OCI-LY1 (cell line): ENCODE measurements around the gene RAB40C.

ENCODE experiments used
- H2AFZ ChIP-seq: fragments of 200-600 bp; sonication (generic), shearing (Covaris generic); 2 replicates; pipeline ENCODE4 v1.6.0; 2014; ENCODE audit warnings: antibody characterized with exemption, mild to moderate bottlenecking, low read length
- H3F3A ChIP-seq: fragments of 200-600 bp; sonication (generic), shearing (Covaris generic); 2 replicates; pipeline ENCODE4 v1.6.0; 2014; ENCODE audit warnings: mild to moderate bottlenecking, antibody characterized with exemption, low read length, moderate library complexity; ENCODE audit not compliant: insufficient read depth
- H3K27ac ChIP-seq: fragments of 200-600 bp; sonication (generic); 2 replicates; pipeline ENCODE4 v1.5.1; 2014; ENCODE audit warnings: low read length, mixed run types, mild to moderate bottlenecking, low read depth; ENCODE audit not compliant: poor library complexity, severe bottlenecking
- H3K27me3 ChIP-seq: fragments of 200-600 bp; sonication (generic); 2 replicates; pipeline ENCODE4 v1.6.0; 2014; ENCODE audit warnings: antibody characterized with exemption, mild to moderate bottlenecking, low read length, moderate library complexity; ENCODE audit not compliant: insufficient read depth
- H3K36me3 ChIP-seq: fragments of 200-600 bp; sonication (generic); 2 replicates; pipeline ENCODE4 v1.6.1; 2014; ENCODE audit warnings: mild to moderate bottlenecking, antibody characterized with exemption, low read length, moderate library complexity, mixed read lengths; ENCODE audit not compliant: insufficient read depth
- H3K4me1 ChIP-seq: fragments of 200-600 bp; sonication (generic); 2 replicates; pipeline ENCODE4 v1.5.1; 2014; ENCODE audit warnings: mild to moderate bottlenecking, low read length, moderate library complexity; ENCODE audit not compliant: insufficient read depth, severe bottlenecking
- H3K4me2 ChIP-seq: fragments of 200-600 bp; sonication (generic), shearing (Covaris generic); 2 replicates; pipeline ENCODE4 v1.6.1; 2014; ENCODE audit warnings: low read length
- H3K4me3 ChIP-seq: fragments of 200-600 bp; sonication (generic); 2 replicates; pipeline ENCODE4 v1.5.1; 2014; ENCODE audit warnings: low read length, low read depth, mild to moderate bottlenecking, mixed read lengths; ENCODE audit not compliant: poor library complexity, severe bottlenecking
- H3K79me2 ChIP-seq: fragments of 200-600 bp; shearing (Covaris generic); 2 replicates; pipeline ENCODE4 v1.6.1; 2016; ENCODE audit warnings: mixed run types, low read length, mixed read lengths; ENCODE audit not compliant: insufficient read depth
- H3K9ac ChIP-seq: fragments of 200-600 bp; sonication (generic), shearing (Covaris generic); 2 replicates; pipeline ENCODE4 v1.6.1; 2014; ENCODE audit warnings: mild to moderate bottlenecking, low read length, mixed read lengths
- H3K9me2 ChIP-seq: fragments of 200-600 bp; sonication (generic), shearing (Covaris generic); 2 replicates; pipeline ENCODE4 v1.6.1; 2014; ENCODE audit warnings: low read depth, mild to moderate bottlenecking, low read length, mixed read lengths
- H3K9me3 ChIP-seq: fragments of 200-600 bp; shearing (Covaris generic); 2 replicates; pipeline ENCODE4 v1.6.1; 2014; ENCODE audit warnings: low read length, mixed read lengths
- H4K20me1 ChIP-seq: fragments of 200-600 bp; sonication (generic), shearing (Covaris generic); 2 replicates; pipeline ENCODE4 v1.6.0; 2016; ENCODE audit warnings: mild to moderate bottlenecking, low read length; ENCODE audit not compliant: insufficient read depth
- EZH2 ChIP-seq: fragments of 200-600 bp; sonication (generic), shearing (Covaris generic); IDR thresholded peaks from 2 replicates; pipeline ENCODE4 v1.8.0; 2017; ENCODE audit warnings: borderline replicate concordance, mixed run types, mild to moderate bottlenecking, antibody characterized with exemption, low read length, moderate library complexity, mixed read lengths
- TF ChIP-seq, protein P1 (sequence below): fragments of 200-600 bp; sonication (generic), shearing (Covaris generic); IDR thresholded peaks from 2 replicates; pipeline ENCODE4 v1.5.1; 2017; ENCODE audit warnings: mild to moderate bottlenecking, antibody characterized with exemption, low read length, moderate library complexity, mixed read lengths

Gene RAB40C

DNA sequence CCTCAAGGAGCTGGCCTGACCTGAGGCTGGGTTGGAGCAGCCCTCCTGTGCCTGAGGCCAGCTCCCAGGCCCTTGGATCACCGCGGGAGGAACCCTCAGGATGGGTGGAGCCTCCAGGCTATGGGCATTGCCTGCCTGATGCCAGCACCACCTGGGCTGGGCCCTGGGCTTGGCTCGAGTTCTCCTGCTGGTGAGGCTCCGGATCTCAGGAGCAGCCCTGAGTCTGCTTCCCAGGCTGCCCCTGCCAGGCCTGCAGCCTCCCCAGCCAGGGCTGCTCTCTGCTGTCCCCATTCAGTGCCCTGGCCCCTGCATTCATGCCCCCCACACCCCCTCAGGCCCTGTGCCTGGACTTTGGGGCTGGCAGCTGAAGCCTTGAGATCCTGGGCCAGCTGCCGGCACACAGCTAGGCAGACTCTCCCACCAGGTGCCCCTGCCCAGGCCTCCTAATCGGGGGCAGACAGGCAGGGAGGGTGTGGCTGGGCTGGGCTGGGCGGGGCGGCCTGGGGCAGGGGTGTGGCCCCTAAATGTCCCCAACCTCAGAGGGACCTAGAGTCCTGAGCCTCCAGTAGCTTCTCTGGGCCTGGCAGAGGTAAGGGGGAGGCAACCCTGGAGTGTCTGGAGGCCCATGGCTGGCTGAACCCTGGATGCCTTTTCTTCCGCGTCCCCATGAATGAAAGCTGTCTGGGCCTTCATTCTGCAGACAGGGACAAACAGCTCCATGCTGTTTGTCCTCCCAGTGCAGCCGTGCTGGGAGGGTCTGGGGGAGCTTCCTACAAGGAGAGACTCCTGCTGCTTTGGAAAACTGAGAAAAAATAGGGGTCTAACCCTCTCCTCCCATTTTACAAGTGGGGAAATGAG, 21.2 kb upstream of the RAB40C start:
- peaks cover 31% of the 10 kb centered on the region for H3K4me1 ChIP-seq
- H3K4me2 ChIP-seq, result peak overlapping the region; percentile 72
- no peaks in the 10 kb centered on the region for H3K9me3 ChIP-seq
- H3K4me3 ChIP-seq, result peak overlapping the region; percentile 97
- no peaks in the 10 kb centered on the region for H3K79me2 ChIP-seq
- no peaks in the 10 kb centered on the region for H4K20me1 ChIP-seq
- peak overlapping the region; percentile 61; the same call in 1 of the 2 replicates for H3K9ac ChIP-seq
- no peak for TF ChIP-seq EZH2
- TF ChIP-seq, protein P1, sequence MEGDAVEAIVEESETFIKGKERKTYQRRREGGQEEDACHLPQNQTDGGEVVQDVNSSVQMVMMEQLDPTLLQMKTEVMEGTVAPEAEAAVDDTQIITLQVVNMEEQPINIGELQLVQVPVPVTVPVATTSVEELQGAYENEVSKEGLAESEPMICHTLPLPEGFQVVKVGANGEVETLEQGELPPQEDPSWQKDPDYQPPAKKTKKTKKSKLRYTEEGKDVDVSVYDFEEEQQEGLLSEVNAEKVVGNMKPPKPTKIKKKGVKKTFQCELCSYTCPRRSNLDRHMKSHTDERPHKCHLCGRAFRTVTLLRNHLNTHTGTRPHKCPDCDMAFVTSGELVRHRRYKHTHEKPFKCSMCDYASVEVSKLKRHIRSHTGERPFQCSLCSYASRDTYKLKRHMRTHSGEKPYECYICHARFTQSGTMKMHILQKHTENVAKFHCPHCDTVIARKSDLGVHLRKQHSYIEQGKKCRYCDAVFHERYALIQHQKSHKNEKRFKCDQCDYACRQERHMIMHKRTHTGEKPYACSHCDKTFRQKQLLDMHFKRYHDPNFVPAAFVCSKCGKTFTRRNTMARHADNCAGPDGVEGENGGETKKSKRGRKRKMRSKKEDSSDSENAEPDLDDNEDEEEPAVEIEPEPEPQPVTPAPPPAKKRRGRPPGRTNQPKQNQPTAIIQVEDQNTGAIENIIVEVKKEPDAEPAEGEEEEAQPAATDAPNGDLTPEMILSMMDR, result no peak
- no peaks in the 10 kb centered on the region for H3K9me2 ChIP-seq
- no peaks in the 10 kb centered on the region; the same call in 1 of the 2 replicates for H3K27me3 ChIP-seq
- H3K27ac ChIP-seq, result no peak overlapping the region
- no peaks in the 10 kb centered on the region for H3F3A ChIP-seq
- H3K36me3 ChIP-seq, result no peaks in the 10 kb centered on the region
- H2AFZ ChIP-seq, result no peak overlapping the region

DNA sequence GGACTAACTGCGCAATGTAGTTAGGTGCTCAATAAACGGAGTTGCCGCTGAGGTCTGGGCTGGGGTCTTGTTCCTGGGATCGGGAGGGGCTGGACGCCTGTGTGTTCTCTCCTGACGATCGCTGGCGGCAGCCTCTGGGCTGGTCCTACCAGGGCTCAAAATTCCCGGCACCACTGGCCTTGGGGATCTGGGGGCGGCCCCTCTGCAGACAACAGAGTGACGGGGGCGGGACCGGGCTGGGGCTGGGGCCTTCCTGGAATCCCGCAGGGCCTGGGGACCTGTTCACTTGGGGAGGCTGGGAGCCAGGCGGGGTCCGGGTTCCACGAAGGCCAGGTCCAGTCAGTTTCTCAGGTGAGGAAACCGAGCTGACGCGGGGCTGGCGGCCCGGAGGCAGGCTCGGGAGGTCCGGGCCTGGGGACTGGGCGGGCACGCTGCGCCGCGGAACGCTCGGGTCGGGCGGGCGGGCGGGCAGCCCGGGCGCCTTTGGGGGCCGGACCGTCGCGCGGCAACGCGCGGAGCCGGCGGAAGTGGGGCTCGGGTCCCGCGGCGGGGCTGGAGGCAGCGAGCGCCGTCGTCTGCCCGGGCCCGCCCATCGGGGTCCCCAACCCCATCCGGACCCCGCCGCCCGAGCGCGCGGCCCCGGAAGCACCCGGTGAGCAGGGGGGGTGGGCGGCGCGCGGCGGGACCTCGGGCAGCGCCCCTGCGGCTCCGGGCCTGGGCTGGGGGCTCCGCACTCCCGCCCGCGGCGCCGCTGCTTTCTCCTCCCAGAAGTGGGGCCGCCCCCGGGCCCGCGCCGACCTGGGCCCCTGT, 20.2 kb upstream of the RAB40C start, which contains the start of gene PIGQ:
Gene PIGQ, plus strand, starts transcription at position 524 of the 810 bp plus-strand sequence. CDS start 4,107 bp downstream, outside the sequence.
- H3K4me1 ChIP-seq, result peaks cover 31% of the 10 kb centered on the region
- peak within 1 kb of the TSS; percentile 79 for H3K4me2 ChIP-seq
- H3K4me3 ChIP-seq, result peak within 1 kb of the TSS; percentile 97
- no peak for TF ChIP-seq EZH2
- TF ChIP-seq, protein P1, result no peak
- no peaks in the 10 kb centered on the region for H3K9me3 ChIP-seq
- H3K9ac ChIP-seq, result peak within 1 kb of the TSS; percentile 93
- H3K27me3 ChIP-seq, result no peaks in the 10 kb centered on the region; the same call in 1 of the 2 replicates
- no peaks in the 10 kb centered on the region for H3K36me3 ChIP-seq
- no peaks in the 10 kb centered on the region for H3F3A ChIP-seq
- H2AFZ ChIP-seq, result no peak within 1 kb of the TSS
- no peak within 1 kb of the TSS for H3K27ac ChIP-seq
- H4K20me1 ChIP-seq, result no peaks in the 10 kb centered on the region
- no peaks in the 10 kb centered on the region for H3K9me2 ChIP-seq
- no peaks in the 10 kb centered on the region for H3K79me2 ChIP-seq

DNA sequence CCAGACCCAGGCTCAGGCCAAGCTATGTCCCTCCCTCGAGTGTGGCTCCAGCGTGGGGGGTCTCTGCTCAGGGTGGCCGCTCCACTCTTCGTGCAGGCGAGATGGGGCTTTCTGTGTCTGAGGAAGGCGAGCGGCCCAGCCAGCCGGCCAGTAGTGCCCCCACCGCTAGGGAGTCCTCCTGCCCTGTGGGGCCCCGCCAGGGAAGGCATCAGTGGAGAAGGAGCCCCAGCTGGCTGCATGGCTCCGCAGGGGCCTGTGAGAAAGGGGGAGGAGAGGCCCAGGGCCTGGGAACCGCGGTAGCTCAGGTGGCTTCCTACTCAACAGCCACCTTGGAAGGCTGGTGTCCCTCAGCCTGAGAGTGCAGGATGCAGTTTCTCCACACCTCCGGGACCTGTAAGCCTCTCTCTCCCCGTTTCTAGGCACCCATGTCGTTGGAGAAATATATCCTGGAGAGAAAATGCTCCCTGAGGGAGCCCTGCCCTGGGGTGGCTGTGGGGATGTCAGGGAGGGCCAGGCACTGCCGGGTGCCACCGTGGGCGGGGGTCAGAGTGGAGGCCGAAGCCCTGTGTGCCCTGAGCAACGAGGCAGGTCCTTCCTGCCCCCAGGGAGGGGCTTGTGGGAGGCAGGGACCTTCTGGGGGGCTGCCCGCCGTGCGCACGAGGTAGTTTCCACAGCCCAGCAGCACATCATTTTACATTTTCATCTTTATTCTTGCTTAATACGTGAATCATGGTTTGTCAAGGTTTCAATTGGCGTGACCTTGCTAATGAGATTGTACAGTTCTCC, 16.8 kb upstream of the RAB40C start:
- no peaks in the 10 kb centered on the region for H4K20me1 ChIP-seq
- H3K4me2 ChIP-seq, result no peak overlapping the region
- no peak overlapping the region for H3K27ac ChIP-seq
- H3K27me3 ChIP-seq, result no peaks in the 10 kb centered on the region
- no peak overlapping the region for H3K4me3 ChIP-seq
- H3K36me3 ChIP-seq, result peaks cover 9% of the 10 kb centered on the region; the same call in 1 of the 2 replicates
- no peak for TF ChIP-seq EZH2
- H3K9me3 ChIP-seq, result no peaks in the 10 kb centered on the region
- no peaks in the 10 kb centered on the region for H3K9me2 ChIP-seq
- H2AFZ ChIP-seq, result no peak overlapping the region
- H3K4me1 ChIP-seq, result peaks cover 17% of the 10 kb centered on the region
- no peak overlapping the region for H3K9ac ChIP-seq
- no peaks in the 10 kb centered on the region for H3K79me2 ChIP-seq
- no peaks in the 10 kb centered on the region for H3F3A ChIP-seq
